BE2C (cell line): Measurements from ENCODE around the gene VSIR.

Experiments used
- DNase-seq: peaks from one replicate; pipeline ENCODE4 v3.0.0-alpha.2; 2020
- H3K27me3 ChIP-seq: fragments of 250-450 bp; sonication (Bioruptor Pico); 2 replicates; pipeline ENCODE4 v1.5.1; 2020; ENCODE audit warnings: mild to moderate bottlenecking
- H3K36me3 ChIP-seq: fragments of 250-450 bp; sonication (Bioruptor Pico); 2 replicates; pipeline ENCODE4 v1.5.1; 2020; ENCODE audit warnings: mild to moderate bottlenecking
- H3K4me1 ChIP-seq: fragments of 250-450 bp; sonication (Bioruptor Pico); 2 replicates; pipeline ENCODE4 v1.5.1; 2020
- H3K4me3 ChIP-seq: 2 replicates; pipeline ENCODE4 v1.5.1; 2011; ENCODE audit warnings: low read depth, low read length
- H3K9me3 ChIP-seq: fragments of 250-450 bp; sonication (Bioruptor Pico); 2 replicates; pipeline ENCODE4 v1.5.1; 2020
- TF ChIP-seq, protein P1 (sequence below): IDR thresholded peaks from 2 replicates; pipeline ENCODE4 v1.5.1; 2012; ENCODE audit warnings: mild to moderate bottlenecking, low read depth, low read length

VSIR gene

DNA sequence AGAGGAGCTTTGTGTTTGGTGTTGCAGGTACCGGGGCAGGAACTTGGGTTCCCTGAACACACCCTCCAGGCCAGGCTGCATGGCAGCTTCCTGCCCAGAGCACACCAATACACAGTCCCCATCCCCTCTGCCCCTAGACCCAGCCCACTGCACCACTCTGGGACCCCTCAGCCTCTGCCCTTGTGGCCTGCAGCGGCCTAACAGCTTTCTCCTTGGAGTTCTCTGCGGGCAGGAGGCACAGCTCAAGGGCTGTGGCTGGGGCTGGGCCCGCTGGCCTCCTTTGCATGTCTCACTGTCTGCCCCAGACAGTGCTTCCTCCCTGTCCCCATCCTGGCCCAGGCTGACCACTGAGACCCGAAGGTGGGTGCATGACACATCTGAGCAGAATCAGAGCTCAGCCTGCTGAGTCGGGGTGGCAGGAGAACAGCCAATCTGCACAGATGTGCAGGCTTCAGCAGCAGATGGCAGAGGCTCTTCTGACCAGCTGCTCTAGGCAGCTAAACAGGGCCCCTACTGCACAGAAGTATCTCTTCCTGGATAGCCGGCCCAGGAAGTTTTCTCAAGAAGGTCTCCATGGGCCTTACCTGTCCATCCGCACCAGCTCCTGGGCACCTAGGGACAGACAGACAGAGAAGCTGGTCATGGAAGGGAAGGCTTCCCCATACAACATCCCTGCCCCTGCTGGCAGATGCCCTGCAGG is 20.8 kb downstream of the VSIR start:
- Histone ChIP-seq H3K36me3 (no peaks in the 10 kb centered on the region), H3K27me3 (no peaks in the 10 kb centered on the region), H3K4me1 (no peaks in the 10 kb centered on the region)

DNA sequence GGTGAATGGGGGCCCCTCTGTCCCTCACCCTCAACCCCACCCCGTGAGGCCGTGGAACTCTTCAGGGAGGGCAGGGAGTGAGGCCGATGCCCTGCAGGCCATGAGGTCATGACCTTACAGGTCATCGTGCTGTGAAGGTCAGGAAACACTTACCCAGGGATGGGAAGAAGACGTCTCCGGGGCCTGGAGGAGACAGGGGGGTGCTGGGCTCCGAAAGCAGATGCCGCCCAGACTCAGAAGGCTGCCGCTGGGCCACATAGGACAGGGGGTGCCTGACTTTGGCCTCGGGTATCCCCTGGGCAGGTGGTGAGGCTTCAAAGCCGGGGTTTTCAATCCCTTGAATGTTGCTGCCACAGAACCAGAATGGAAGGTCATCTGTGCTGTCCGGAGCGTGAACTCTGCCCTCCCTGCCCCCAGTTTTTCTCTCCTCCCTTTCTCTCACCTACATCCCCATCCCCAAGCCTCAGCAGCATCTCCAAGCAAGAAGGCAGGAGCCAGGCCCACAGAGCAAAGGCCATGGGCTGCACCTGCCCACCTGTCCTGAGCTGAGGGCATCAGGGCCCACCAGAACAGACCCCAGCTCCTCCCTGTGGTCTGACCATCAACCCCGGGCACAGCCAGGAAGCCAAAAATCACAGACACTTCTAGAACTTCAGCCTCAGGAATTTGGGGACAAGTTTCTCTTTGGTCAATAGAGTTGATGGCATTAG is 21.6 kb downstream of the VSIR start:
- TF ChIP-seq, protein P1, sequence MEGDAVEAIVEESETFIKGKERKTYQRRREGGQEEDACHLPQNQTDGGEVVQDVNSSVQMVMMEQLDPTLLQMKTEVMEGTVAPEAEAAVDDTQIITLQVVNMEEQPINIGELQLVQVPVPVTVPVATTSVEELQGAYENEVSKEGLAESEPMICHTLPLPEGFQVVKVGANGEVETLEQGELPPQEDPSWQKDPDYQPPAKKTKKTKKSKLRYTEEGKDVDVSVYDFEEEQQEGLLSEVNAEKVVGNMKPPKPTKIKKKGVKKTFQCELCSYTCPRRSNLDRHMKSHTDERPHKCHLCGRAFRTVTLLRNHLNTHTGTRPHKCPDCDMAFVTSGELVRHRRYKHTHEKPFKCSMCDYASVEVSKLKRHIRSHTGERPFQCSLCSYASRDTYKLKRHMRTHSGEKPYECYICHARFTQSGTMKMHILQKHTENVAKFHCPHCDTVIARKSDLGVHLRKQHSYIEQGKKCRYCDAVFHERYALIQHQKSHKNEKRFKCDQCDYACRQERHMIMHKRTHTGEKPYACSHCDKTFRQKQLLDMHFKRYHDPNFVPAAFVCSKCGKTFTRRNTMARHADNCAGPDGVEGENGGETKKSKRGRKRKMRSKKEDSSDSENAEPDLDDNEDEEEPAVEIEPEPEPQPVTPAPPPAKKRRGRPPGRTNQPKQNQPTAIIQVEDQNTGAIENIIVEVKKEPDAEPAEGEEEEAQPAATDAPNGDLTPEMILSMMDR, result no peak
- Histone ChIP-seq H3K4me1 (no peaks in the 10 kb centered on the region), H3K27me3 (no peaks in the 10 kb centered on the region), H3K9me3 (no peaks in the 10 kb centered on the region), H3K4me3 (no peak overlapping the region), H3K36me3 (no peaks in the 10 kb centered on the region)
- no peak for DNase-seq

More for the DNA sequence above, 20.8 kb downstream of the VSIR start:
- TF ChIP-seq, protein P1, result no peak
- no peaks in the 10 kb centered on the region for H3K9me3 ChIP-seq
- no peak overlapping the region for H3K4me3 ChIP-seq
- no peak for DNase-seq

DNA sequence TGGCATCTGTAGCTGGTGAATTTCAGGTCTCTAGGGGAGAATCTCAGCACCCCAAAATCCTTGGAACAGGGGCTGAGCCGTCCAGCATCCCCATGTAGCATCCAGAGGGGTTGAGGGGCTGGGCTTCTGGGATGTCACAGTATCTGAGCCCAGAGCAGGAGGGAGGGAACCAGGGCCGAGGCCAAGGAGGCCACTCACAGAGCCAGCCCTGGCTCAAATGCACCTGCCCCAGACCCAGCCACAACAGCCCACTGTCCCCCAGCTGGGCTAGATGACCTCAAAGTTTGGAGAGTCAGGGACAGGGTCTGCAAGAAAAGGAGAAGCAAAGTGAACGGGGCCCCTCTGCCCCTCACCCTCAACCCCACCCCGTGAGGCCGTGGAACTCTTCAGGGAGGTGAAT is 22.3 kb downstream of the VSIR start:
- no peak overlapping the region for H3K4me3 ChIP-seq
- H3K9me3 ChIP-seq, result no peaks in the 10 kb centered on the region
- H3K27me3 ChIP-seq, result no peaks in the 10 kb centered on the region
- no peak for DNase-seq
- no peaks in the 10 kb centered on the region; the same call in 1 of the 2 replicates for H3K4me1 ChIP-seq
- H3K36me3 ChIP-seq, result no peaks in the 10 kb centered on the region
- TF ChIP-seq, protein P1, result no peak

DNA sequence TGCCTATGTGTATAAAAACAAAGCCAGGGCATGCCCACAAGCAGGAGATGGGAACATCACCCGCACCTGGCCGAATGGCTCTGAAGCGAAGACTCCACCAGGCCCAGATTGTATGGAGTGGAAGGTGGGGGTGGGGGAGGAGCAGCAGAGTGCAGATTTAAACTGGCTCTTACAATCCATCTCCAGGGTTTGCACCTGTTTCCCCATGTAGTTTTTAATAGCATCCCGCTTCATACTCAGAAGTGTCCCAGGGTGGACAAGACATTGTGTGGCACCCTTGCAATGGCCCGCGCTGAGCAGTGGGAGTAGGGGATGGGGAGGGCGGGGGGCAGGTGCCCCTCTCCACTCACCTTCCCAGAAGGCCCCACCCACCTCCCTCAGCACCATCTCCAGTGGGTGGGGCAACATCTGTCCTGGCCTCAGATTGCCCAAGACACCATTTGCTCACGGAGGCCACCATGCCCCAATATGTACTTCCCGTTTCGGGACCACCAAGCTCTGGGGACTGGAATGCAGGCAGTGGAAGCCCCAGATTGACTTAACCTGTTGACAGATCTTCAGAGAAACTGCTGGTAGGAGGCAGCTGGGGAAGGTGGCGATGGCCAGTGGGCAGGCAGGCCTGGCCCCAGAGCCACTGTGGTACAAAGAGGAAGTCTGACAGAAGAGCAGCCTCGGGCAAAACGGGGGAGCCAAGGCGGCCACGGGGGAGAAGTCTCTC is 23.0 kb downstream of the VSIR start:
- no peaks in the 10 kb centered on the region for H3K27me3 ChIP-seq
- no peaks in the 10 kb centered on the region for H3K36me3 ChIP-seq
- no peaks in the 10 kb centered on the region; the same call in 1 of the 2 replicates for H3K4me1 ChIP-seq
- DNase-seq, result no peak
- H3K9me3 ChIP-seq, result no peaks in the 10 kb centered on the region
- TF ChIP-seq, protein P1, result no peak
- H3K4me3 ChIP-seq, result no peak overlapping the region

DNA sequence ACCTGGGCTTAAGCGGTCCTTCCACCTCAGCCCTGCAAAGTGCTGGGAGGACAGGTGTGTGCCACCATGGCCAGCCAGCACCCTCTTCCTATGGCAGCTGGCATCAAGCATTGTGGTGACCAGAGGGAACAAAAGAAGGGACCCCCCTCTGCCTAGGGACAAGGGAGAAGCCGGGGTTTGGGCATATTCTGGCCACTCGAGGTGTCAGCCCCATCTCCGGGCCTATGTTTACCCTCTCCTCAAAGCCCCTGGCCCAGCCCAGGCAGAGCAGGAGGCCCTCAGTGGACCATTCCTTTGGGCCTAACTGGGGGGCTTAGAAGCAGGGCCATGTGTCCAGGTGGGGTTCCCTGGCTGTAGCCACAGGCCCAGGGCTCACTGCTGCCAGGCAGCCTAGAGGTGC is 23.9 kb downstream of the VSIR start:
- Histone ChIP-seq H3K36me3 (no peaks in the 10 kb centered on the region), H3K9me3 (no peaks in the 10 kb centered on the region), H3K4me1 (no peaks in the 10 kb centered on the region; the same call in 1 of the 2 replicates), H3K4me3 (no peak overlapping the region), H3K27me3 (no peaks in the 10 kb centered on the region)
- TF ChIP-seq, protein P1, result no peak
- DNase-seq, result no peak
